ENCODE data around the gene KCNK5. TPM values are rescaled to one million over a fixed set of nuclear protein-coding genes. Genes with fewer than 3 reads are reported as not detected.

Gene KCNK5
- polyA plus RNA-seq, 3 donors, result 0.09 TPM; not detected in 2

DNA sequence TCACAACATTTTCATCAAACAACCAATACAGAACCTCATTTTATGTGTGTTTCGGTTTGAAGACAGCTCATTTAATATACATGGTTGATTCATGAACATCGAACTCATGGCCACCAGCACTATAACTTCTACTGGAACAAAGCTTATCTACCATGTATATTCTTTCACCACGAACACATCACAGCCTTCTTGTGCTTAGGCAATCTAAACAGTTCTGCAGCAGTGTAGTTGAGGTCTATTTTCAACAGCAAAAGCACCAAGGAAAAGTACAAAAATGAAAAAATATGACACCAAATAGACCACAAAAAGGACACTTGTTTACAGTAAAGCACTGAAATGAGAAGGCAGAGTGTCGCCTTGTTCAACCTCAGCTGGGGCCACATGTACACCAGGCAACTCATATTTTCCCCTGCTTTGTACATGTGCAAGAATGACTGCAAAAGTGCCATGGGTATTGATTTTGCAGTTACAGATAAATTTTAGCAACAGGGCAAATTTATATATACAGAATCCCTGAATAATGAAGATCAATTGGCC lies 25.8 kb upstream of the KCNK5 start:
- Mint-ChIP-seq H3K9me3 (peaks cover 0 to 8% (median 3%) of the 10 kb centered on the region in 7 donors), H3K36me3 (no peaks in the 10 kb centered on the region), H3K27ac (no peak overlapping the region), H3K27me3 (ENCODE audit: low read depth in 3 of 3) (peaks cover 3 to 7% (median 6%) of the 10 kb centered on the region in 3 donors), H3K4me3 (no peak overlapping the region), H3K4me1 (no peaks in the 10 kb centered on the region)
- H3K27me3 ChIP-seq (ENCODE audit: control insufficient read depth in 2 of 2, insufficient read depth in 2 of 2, low read length in 2 of 2), result no peaks in the 10 kb centered on the region
- no peak overlapping the region for H3K4me3 ChIP-seq (replicated peaks in 1 of 3; ENCODE audit: low read depth in 2 of 3, low read length in 3 of 3)
- H3K9ac ChIP-seq (ENCODE audit: insufficient read depth, low read length, poor library complexity, severe bottlenecking), result no peak overlapping the region
- no peak overlapping the region for H3K27ac ChIP-seq (ENCODE audit: low read depth in 1 of 2, low read length in 2 of 2)
- intact Hi-C loops (cut with micrococcal nuclease), result no loop called here
- no peaks in the 10 kb centered on the region for H4K20me1 ChIP-seq (ENCODE audit: insufficient read depth, low read length)
- no peak for DNase-seq
- TF ChIP-seq, protein P1, sequence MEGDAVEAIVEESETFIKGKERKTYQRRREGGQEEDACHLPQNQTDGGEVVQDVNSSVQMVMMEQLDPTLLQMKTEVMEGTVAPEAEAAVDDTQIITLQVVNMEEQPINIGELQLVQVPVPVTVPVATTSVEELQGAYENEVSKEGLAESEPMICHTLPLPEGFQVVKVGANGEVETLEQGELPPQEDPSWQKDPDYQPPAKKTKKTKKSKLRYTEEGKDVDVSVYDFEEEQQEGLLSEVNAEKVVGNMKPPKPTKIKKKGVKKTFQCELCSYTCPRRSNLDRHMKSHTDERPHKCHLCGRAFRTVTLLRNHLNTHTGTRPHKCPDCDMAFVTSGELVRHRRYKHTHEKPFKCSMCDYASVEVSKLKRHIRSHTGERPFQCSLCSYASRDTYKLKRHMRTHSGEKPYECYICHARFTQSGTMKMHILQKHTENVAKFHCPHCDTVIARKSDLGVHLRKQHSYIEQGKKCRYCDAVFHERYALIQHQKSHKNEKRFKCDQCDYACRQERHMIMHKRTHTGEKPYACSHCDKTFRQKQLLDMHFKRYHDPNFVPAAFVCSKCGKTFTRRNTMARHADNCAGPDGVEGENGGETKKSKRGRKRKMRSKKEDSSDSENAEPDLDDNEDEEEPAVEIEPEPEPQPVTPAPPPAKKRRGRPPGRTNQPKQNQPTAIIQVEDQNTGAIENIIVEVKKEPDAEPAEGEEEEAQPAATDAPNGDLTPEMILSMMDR (IDR thresholded peaks at IDR 0.05), result no peak
- 100% methylated on average over 1 of the region's 4 CpGs for WGBS (ENCODE audit: insufficient coverage)
- H2AFZ ChIP-seq (ENCODE audit: insufficient read depth, low read depth, low read length, poor library complexity, severe bottlenecking), result no peak overlapping the region
- H3K36me3 ChIP-seq (replicated peaks in 1 of 2; ENCODE audit: control insufficient read depth in 1 of 2, insufficient read depth in 2 of 2, low read length in 2 of 2), result no peaks in the 10 kb centered on the region
- no peaks in the 10 kb centered on the region for H3K4me1 ChIP-seq (ENCODE audit: control insufficient read depth in 1 of 2, insufficient read depth in 2 of 2, low read length in 2 of 2)
- no peak overlapping the region for H3K4me2 ChIP-seq (replicated peaks; ENCODE audit: extremely low read depth, low read length, poor library complexity, severe bottlenecking)
- no peaks in the 10 kb centered on the region for H3K79me2 ChIP-seq (ENCODE audit: insufficient read depth, low read length)
- no peaks in the 10 kb centered on the region for H3K9me3 ChIP-seq (replicated peaks in 1 of 2; ENCODE audit: control insufficient read depth in 1 of 2, insufficient read depth in 1 of 2, low read length in 2 of 2)

DNA sequence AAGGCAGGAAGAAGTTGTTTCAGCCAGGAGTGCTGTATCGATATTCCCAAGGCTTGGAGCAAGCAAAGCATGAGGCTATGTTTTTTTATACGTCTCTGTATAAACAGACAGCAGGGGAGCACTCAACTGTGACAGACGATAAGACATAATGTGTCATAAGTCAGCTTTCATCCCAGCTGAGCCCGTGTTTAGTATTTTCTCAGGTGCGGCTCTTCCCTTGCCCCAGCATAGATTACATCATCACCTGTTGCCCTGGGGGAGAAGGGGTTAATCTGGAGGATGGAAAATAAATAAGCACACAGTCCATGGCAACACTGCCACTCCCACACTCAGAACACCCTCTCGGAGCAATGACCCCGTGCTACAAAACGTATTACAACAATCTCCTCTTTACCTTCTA lies 22.1 kb upstream of the KCNK5 start:
- no peaks in the 10 kb centered on the region for H3K36me3 Mint-ChIP-seq
- no peaks in the 10 kb centered on the region for H3K27me3 ChIP-seq (ENCODE audit: control insufficient read depth in 2 of 2, insufficient read depth in 2 of 2, low read length in 2 of 2)
- intact Hi-C loops (cut with micrococcal nuclease), result no loop called here

More for the DNA sequence above, 22.1 kb upstream of the KCNK5 start:
- H3K4me1 ChIP-seq (ENCODE audit: control insufficient read depth in 1 of 2, insufficient read depth in 2 of 2, low read length in 2 of 2), result no peaks in the 10 kb centered on the region
- H2AFZ ChIP-seq (ENCODE audit: insufficient read depth, low read depth, low read length, poor library complexity, severe bottlenecking), result no peak overlapping the region
- Mint-ChIP-seq H3K27ac (no peak overlapping the region), H3K27me3 (ENCODE audit: low read depth in 3 of 3) (peaks cover 1 to 9% (median 7%) of the 10 kb centered on the region in 3 donors), H3K9me3 (peaks cover 0 to 8% (median 3%) of the 10 kb centered on the region in 7 donors), H3K4me1 (peaks cover 4% of the 10 kb centered on the region), H3K4me3 (no peak overlapping the region)
- TF ChIP-seq, protein P1 (IDR thresholded peaks at IDR 0.05), result no peak
- WGBS (ENCODE audit: insufficient coverage), result 92% methylated on average over 2 of the region's 8 CpGs
- DNase-seq, result no peak
- no peak overlapping the region for H3K27ac ChIP-seq (ENCODE audit: low read depth in 1 of 2, low read length in 2 of 2)
- no peaks in the 10 kb centered on the region for H4K20me1 ChIP-seq (ENCODE audit: insufficient read depth, low read length)
- H3K9ac ChIP-seq (ENCODE audit: insufficient read depth, low read length, poor library complexity, severe bottlenecking), result no peak overlapping the region
- no peak overlapping the region for H3K4me3 ChIP-seq (replicated peaks in 1 of 3; ENCODE audit: low read depth in 2 of 3, low read length in 3 of 3)
- H3K36me3 ChIP-seq (replicated peaks in 1 of 2; ENCODE audit: control insufficient read depth in 1 of 2, insufficient read depth in 2 of 2, low read length in 2 of 2), result no peaks in the 10 kb centered on the region
- no peak overlapping the region for H3K4me2 ChIP-seq (replicated peaks; ENCODE audit: extremely low read depth, low read length, poor library complexity, severe bottlenecking)
- no peaks in the 10 kb centered on the region for H3K9me3 ChIP-seq (replicated peaks in 1 of 2; ENCODE audit: control insufficient read depth in 1 of 2, insufficient read depth in 1 of 2, low read length in 2 of 2)
- no peaks in the 10 kb centered on the region for H3K79me2 ChIP-seq (ENCODE audit: insufficient read depth, low read length)
